Caki2 (cell line): ENCODE measurements around the gene NOP56. TPM values are rescaled to one million over a fixed set of nuclear protein-coding genes. Genes with fewer than 3 reads are reported as not detected.

Experiments
- total RNA-seq: library from RNA; depleted of rRNA; stranded (reverse); fragments of >200 nt; shearing (Covaris generic); gene quantifications from 2 replicates; pipeline ENCODE4 v1.2.3, GENCODE V29; 2014; ENCODE audit warnings: low replicate concordance; rRNA removed

NOP56 gene
- total RNA-seq, 1 experiment from 2014 or later = 336 TPM

Other genes with a start within 250 kb of the NOP56 start
- gene SNRPB, start 181.8 kb upstream of the NOP56 start, total RNA-seq = 1,102 and 1,193 TPM in 2 replicates
- 4.7 and 22.7 TPM in 2 replicates for gene ZNF343, start 143.7 kb upstream of the NOP56 start, total RNA-seq
- not detected in 2 replicates for gene TMC2, start 116.1 kb upstream of the NOP56 start, total RNA-seq
- 190 and 266 TPM in 2 replicates for gene IDH3B, start 11.6 kb downstream of the NOP56 start, total RNA-seq
- gene EBF4, start 40.1 kb downstream of the NOP56 start, total RNA-seq = 9.6 and 12.7 TPM in 2 replicates
- not detected in 2 replicates for gene CPXM1, start 148.0 kb downstream of the NOP56 start, total RNA-seq
- not detected in 2 replicates for gene C20orf141, start 162.4 kb downstream of the NOP56 start, total RNA-seq
- not detected in 2 replicates for gene TMEM239, start 163.7 kb downstream of the NOP56 start, total RNA-seq
- 31.8 and 37.3 TPM in 2 replicates for gene PCED1A, start 188.0 kb downstream of the NOP56 start, total RNA-seq
- gene VPS16, start 188.1 kb downstream of the NOP56 start, total RNA-seq = 47.5 and 50.6 TPM in 2 replicates
- 16.9 and 26.9 TPM in 2 replicates for gene PTPRA, start 220.8 kb downstream of the NOP56 start, total RNA-seq